ENCODE data around the gene METRN. TPM values are rescaled to one million over a fixed set of nuclear protein-coding genes. Genes with fewer than 3 reads are reported as not detected.
"Not testable (repeated sequence)": the region's sequence is repeated elsewhere in the genome, so short reads cannot be mapped to it uniquely, and the experiment has no call there.

Gene METRN
- total RNA-seq, 1 experiment from 2014 or later, result 69.5 TPM

GRCh38 chr16:741986-742629 lies 27.2 kb downstream of the METRN start:
- no TSS peak for BruUV-seq (replicated peaks)
- peak overlapping the region; percentile 74 for H3K4me3 Mint-ChIP-seq (ENCODE audit: unreplicated experiment)
- no peaks in the 10 kb centered on the region for H3K27me3 Mint-ChIP-seq (ENCODE audit: insufficient read depth, unreplicated experiment)
- DNase-seq (ENCODE audit: unreplicated experiment), result no peak
- intact Hi-C loops (cut with micrococcal nuclease), result no loop called here
- H3K9me3 Mint-ChIP-seq (ENCODE audit: unreplicated experiment), result no peaks in the 10 kb centered on the region
- peak overlapping the region; percentile 84 for H3K27ac Mint-ChIP-seq (ENCODE audit: low read depth, unreplicated experiment)
- TF ChIP-seq, protein P1, sequence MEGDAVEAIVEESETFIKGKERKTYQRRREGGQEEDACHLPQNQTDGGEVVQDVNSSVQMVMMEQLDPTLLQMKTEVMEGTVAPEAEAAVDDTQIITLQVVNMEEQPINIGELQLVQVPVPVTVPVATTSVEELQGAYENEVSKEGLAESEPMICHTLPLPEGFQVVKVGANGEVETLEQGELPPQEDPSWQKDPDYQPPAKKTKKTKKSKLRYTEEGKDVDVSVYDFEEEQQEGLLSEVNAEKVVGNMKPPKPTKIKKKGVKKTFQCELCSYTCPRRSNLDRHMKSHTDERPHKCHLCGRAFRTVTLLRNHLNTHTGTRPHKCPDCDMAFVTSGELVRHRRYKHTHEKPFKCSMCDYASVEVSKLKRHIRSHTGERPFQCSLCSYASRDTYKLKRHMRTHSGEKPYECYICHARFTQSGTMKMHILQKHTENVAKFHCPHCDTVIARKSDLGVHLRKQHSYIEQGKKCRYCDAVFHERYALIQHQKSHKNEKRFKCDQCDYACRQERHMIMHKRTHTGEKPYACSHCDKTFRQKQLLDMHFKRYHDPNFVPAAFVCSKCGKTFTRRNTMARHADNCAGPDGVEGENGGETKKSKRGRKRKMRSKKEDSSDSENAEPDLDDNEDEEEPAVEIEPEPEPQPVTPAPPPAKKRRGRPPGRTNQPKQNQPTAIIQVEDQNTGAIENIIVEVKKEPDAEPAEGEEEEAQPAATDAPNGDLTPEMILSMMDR (IDR thresholded peaks at IDR 0.05; ENCODE audit: unreplicated experiment), result no peak
- CTCF ChIA-PET, result interaction anchor here (0.6 to 5.9 kb wide), 13 partner anchors 9 to 361 kb away, joined by 3 to 37 read pairs (median 5); partner anchors contain the start of gene MSLN
- POLR2A ChIA-PET, result interaction anchor here (1.7 to 3.6 kb wide), 7 partner anchors 13 to 42 kb away, joined by 5 to 26 read pairs (median 19); partner anchors contain the start of genes ANTKMT and MSLN
- peaks cover 22% of the 10 kb centered on the region for H3K36me3 Mint-ChIP-seq (ENCODE audit: insufficient read depth, unreplicated experiment)
- peaks cover 6% of the 10 kb centered on the region for H3K4me1 Mint-ChIP-seq (ENCODE audit: insufficient read depth, unreplicated experiment)

DNA sequence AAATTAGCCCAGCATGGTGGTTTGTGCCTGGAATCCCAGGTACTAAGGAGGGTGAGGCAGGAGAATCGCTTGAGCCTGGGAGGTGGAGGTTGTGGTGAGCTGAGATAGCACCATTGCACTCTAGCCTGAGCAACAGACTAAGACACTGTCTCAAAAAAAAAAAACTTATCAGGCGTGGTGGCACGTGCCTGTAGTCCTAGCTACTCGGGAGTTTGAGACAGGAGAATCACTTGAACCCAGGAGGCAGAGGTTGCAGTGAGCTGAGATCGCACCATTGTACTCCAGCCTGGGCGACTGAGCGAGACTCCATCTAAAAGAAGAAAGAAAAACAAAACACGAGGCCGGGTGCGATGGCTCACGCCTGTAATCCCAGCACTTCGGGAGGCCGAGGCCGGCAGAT lies 28.0 kb downstream of the METRN start:
- POLR2A ChIA-PET; DNase-seq (ENCODE audit: unreplicated experiment); H3K4me1 Mint-ChIP-seq (ENCODE audit: insufficient read depth, unreplicated experiment); H3K4me3 Mint-ChIP-seq (ENCODE audit: unreplicated experiment); intact Hi-C loops (cut with micrococcal nuclease); BruUV-seq (replicated peaks); H3K9me3 Mint-ChIP-seq (ENCODE audit: unreplicated experiment); H3K27me3 Mint-ChIP-seq (ENCODE audit: insufficient read depth, unreplicated experiment): not testable (repeated sequence)
- CTCF ChIA-PET, result interaction anchor here (0.6 to 4.0 kb wide), 5 partner anchors 9 to 360 kb away, joined by 3 to 32 read pairs (median 3); no protein-coding TSS in a partner anchor
- peaks cover 14% of the 10 kb centered on the region for H3K36me3 Mint-ChIP-seq (ENCODE audit: insufficient read depth, unreplicated experiment)
- peak overlapping the region; percentile 54 for H3K27ac Mint-ChIP-seq (ENCODE audit: low read depth, unreplicated experiment)

- Mint-ChIP-seq H3K9me3 (ENCODE audit: unreplicated experiment) (no peaks in the 10 kb centered on the region), H3K27me3 (ENCODE audit: insufficient read depth, unreplicated experiment) (no peaks in the 10 kb centered on the region), H3K4me1 (ENCODE audit: insufficient read depth, unreplicated experiment) (no peaks in the 10 kb centered on the region), H3K36me3 (ENCODE audit: insufficient read depth, unreplicated experiment) (peaks cover 9% of the 10 kb centered on the region), H3K27ac (ENCODE audit: low read depth, unreplicated experiment) (no peak overlapping the region), H3K4me3 (ENCODE audit: unreplicated experiment) (no peak overlapping the region)
- intact Hi-C loops (cut with micrococcal nuclease), result no loop called here
- DNase-seq (ENCODE audit: unreplicated experiment), result no peak
- POLR2A ChIA-PET, result interaction anchor here (1.0 kb wide), 1 partner anchor 42 kb away, joined by 3 read pairs; no protein-coding TSS in a partner anchor
- TF ChIP-seq, protein P1 (IDR thresholded peaks at IDR 0.05; ENCODE audit: unreplicated experiment), result no peak
- BruUV-seq (replicated peaks), result no TSS peak
- CTCF ChIA-PET, result interaction anchor here (0.6 to 4.0 kb wide), 6 partner anchors 11 to 313 kb away, joined by 3 to 32 read pairs (median 4); no protein-coding TSS in a partner anchor
Observed at GRCh38 chr16:743794-744500, 29.0 kb downstream of the METRN start.

DNA sequence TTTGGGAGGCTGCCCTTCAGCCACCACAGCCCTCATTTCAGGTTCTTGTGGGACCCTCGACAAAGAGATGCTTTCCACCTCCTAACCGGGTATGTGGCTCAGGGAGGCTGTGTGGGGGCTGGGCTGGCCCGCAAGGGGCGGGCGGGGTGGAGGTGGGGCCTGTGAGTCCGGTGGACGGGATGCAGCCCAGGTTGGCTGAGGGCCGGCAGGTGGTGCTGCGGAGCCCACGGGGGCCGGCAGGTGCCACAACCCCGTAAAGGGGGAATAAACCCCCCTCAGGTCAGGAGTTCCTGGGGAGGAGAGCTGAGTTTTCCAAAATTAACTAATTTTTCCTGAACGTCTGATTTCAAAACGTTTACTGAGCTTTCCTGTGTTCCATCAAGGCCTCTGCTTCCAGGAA lies 30.8 kb downstream of the METRN start:
- H3K4me3 Mint-ChIP-seq (ENCODE audit: unreplicated experiment), result no peak overlapping the region
- no peaks in the 10 kb centered on the region for H3K36me3 Mint-ChIP-seq (ENCODE audit: insufficient read depth, unreplicated experiment)
- no peak for DNase-seq (ENCODE audit: unreplicated experiment)
- no TSS peak for BruUV-seq (replicated peaks)
- no peaks in the 10 kb centered on the region for H3K27me3 Mint-ChIP-seq (ENCODE audit: insufficient read depth, unreplicated experiment)
- CTCF ChIA-PET, result interaction anchor here (0.6 to 4.0 kb wide), 6 partner anchors 11 to 42 kb away, joined by 3 to 32 read pairs (median 5); partner anchors contain the start of genes CHTF18, HAGHL, MSLN and RPUSD1
- POLR2A ChIA-PET, result interaction anchor here (0.9 to 1.5 kb wide), 2 partner anchors 14 to 38 kb away, joined by 3 read pairs; no protein-coding TSS in a partner anchor
- intact Hi-C loops (cut with micrococcal nuclease), result loop anchor here (1.0 kb wide), 1 partner anchor 40 kb away; no protein-coding TSS in a partner anchor
- H3K9me3 Mint-ChIP-seq (ENCODE audit: unreplicated experiment), result no peaks in the 10 kb centered on the region
- H3K4me1 Mint-ChIP-seq (ENCODE audit: insufficient read depth, unreplicated experiment), result no peaks in the 10 kb centered on the region
- TF ChIP-seq, protein P1 (IDR thresholded peaks at IDR 0.05; ENCODE audit: unreplicated experiment), result peak; percentile 61
- H3K27ac Mint-ChIP-seq (ENCODE audit: low read depth, unreplicated experiment), result no peak overlapping the region
